KMS-11 (cell line): Measurements from ENCODE around the gene CALHM2.

Experiments
- H2AFZ ChIP-seq: fragments of 200-600 bp; sonication (generic); 2 replicates; pipeline ENCODE4 v1.6.1; 2016; ENCODE audit warnings: antibody characterized with exemption, mixed run types, low read depth
- H3K27ac ChIP-seq: fragments of 200-600 bp; sonication (generic); 2 replicates; pipeline ENCODE4 v1.6.1; 2016; ENCODE audit warnings: mild to moderate bottlenecking, mixed run types
- H3K27me3 ChIP-seq: fragments of 200-600 bp; sonication (generic); 2 replicates; pipeline ENCODE4 v1.6.1; 2017; ENCODE audit warnings: mild to moderate bottlenecking, low read depth, mixed run types, moderate library complexity; ENCODE audit not compliant: insufficient read depth
- H3K36me3 ChIP-seq: fragments of 200-600 bp; sonication (generic); 2 replicates; pipeline ENCODE4 v1.6.1; 2017; ENCODE audit warnings: mild to moderate bottlenecking, mixed run types; ENCODE audit not compliant: insufficient read depth
- H3K4me1 ChIP-seq: fragments of 200-600 bp; sonication (generic); 2 replicates; pipeline ENCODE4 v1.6.1; 2016; ENCODE audit warnings: mild to moderate bottlenecking, low read depth, mixed run types; ENCODE audit not compliant: poor library complexity, severe bottlenecking
- H3K4me2 ChIP-seq: fragments of 200-600 bp; sonication (generic); 2 replicates; pipeline ENCODE4 v1.7.0; 2016; ENCODE audit warnings: mild to moderate bottlenecking, mixed run types
- H3K4me3 ChIP-seq: fragments of 200-600 bp; sonication (generic); IDR thresholded peaks from 2 replicates; pipeline ENCODE4 v1.6.1; 2017; ENCODE audit warnings: low read depth, low read length, mixed read lengths; ENCODE audit not compliant: insufficient read depth
- H3K79me2 ChIP-seq: fragments of 200-600 bp; sonication (generic); 2 replicates; pipeline ENCODE4 v1.6.1; 2016; ENCODE audit warnings: low read depth, mixed run types; ENCODE audit not compliant: insufficient read depth
- H3K9ac ChIP-seq: fragments of 200-600 bp; sonication (generic); 2 replicates; pipeline ENCODE4 v1.6.1; 2016; ENCODE audit warnings: mild to moderate bottlenecking, mixed run types
- H4K20me1 ChIP-seq: fragments of 200-600 bp; sonication (generic); 2 replicates; pipeline ENCODE4 v1.6.1; 2016; ENCODE audit warnings: mild to moderate bottlenecking, mixed run types; ENCODE audit not compliant: insufficient read depth
- CTCF ChIP-seq: fragments of 200-600 bp; sonication (generic); conservative IDR thresholded peaks from 2 replicates; pipeline ENCODE4 v1.6.1; 2017; ENCODE audit warnings: low read depth, mild to moderate bottlenecking, antibody characterized with exemption, low read length, moderate library complexity, mixed read lengths

Gene CALHM2

GRCh38 chr10:103498936-103499638, 46.9 kb upstream of the CALHM2 start:
- Histone ChIP-seq H3K4me3 (no peak overlapping the region), H3K27ac (peak overlapping the region; percentile 34; the same call in 1 of the 2 replicates), H3K9ac (no peak overlapping the region; the same call in 1 of the 2 replicates), H3K36me3 (no peaks in the 10 kb centered on the region), H3K79me2 (no peaks in the 10 kb centered on the region), H3K4me1 (peaks cover 75% of the 10 kb centered on the region), H3K27me3 (peaks cover 10% of the 10 kb centered on the region; the same call in 1 of the 2 replicates), H3K4me2 (peak overlapping the region; percentile 68; the same call in 1 of the 2 replicates), H4K20me1 (no peaks in the 10 kb centered on the region), H2AFZ (no peak overlapping the region)
- TF ChIP-seq CTCF = no peak

- Histone ChIP-seq H3K79me2 (no peaks in the 10 kb centered on the region), H3K4me2 (no peak overlapping the region; the same call in 1 of the 2 replicates), H3K27ac (no peak overlapping the region), H2AFZ (no peak overlapping the region), H3K27me3 (peaks cover 10% of the 10 kb centered on the region; the same call in 1 of the 2 replicates), H4K20me1 (no peaks in the 10 kb centered on the region), H3K36me3 (no peaks in the 10 kb centered on the region), H3K9ac (no peak overlapping the region), H3K4me1 (peaks cover 62% of the 10 kb centered on the region), H3K4me3 (no peak overlapping the region)
- TF ChIP-seq CTCF = no peak
Observed at GRCh38 chr10:103497161-103497915, 45.2 kb upstream of the CALHM2 start.

DNA sequence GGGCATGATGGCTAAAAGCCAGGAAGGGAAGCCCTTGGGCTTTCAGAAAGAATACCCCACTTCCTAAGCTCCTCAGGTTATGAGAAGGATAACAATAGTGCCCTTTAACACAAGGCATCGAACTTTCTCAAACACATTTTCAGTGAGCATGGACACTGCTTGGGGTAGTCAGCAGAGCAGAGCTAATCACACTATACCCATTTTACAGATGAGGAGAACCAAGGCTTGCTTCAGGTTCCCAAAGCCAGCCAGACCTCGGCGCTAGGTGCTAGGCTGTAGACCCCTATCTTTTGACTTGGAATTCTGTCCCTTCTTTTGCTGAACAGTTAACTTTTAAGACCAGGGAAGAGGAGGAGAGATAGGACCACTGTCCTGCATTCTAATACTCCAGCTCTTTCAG, 43.2 kb upstream of the CALHM2 start:
- Histone ChIP-seq H3K4me1 (peaks cover 59% of the 10 kb centered on the region), H2AFZ (no peak overlapping the region), H3K9ac (no peak overlapping the region), H3K27me3 (peaks cover 10% of the 10 kb centered on the region; the same call in 1 of the 2 replicates), H3K4me3 (no peak overlapping the region), H3K79me2 (no peaks in the 10 kb centered on the region), H3K4me2 (no peak overlapping the region), H3K27ac (no peak overlapping the region), H3K36me3 (no peaks in the 10 kb centered on the region), H4K20me1 (no peaks in the 10 kb centered on the region)
- no peak for TF ChIP-seq CTCF

DNA sequence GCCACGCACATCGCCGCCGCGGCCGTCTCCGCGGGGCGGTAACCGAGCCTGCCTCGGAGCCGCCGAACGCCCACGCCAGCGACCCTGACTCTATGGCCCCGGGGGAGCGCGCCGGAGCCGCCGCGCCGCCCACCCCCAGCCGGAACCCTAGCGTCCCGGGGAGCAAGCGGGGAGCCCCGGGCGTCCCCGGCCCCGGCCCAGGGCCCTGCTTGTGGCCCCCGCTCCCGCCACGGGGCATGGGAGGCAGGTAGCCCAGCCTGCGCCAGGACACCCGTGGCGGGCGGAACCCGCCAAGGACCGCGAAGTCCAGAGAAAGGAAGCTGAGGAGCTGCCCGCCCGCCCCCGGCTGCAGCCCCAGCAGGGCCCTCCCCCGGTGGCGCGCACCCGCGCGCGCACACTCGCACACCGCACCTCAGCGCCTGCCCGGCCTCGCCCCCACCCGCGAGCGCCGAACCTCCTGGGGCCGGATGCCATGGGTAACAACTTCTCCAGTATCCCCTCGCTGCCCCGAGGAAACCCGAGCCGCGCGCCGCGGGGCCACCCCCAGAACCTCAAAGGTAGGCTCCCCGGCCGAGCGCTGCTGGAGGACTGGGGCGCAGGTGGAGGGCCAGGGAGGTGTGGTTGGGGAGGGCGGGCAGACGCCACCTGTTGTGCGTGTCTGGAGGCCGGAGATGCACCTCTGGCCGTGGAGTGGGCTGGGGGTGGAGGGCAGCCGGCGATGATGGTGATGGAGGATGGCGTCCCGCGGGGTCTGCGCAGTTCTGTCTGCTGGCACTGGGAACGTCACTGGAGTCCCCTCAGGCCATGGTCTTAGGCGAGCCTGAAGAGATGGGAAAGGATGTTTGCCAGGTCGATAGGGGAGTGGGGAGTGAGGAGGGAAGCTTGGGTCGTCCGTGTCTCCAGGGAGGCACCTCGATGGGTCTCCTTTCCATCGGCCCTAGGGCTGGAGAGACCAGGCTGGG, 42.0 kb upstream of the CALHM2 start:
- Histone ChIP-seq H2AFZ (peak overlapping the region; percentile 64), H3K27ac (no peak overlapping the region)

More for the DNA sequence above, 42.0 kb upstream of the CALHM2 start:
- Histone ChIP-seq H3K9ac (peak overlapping the region; percentile 37; the same call in 1 of the 2 replicates), H3K4me1 (peaks cover 59% of the 10 kb centered on the region), H4K20me1 (no peaks in the 10 kb centered on the region), H3K4me3 (no peak overlapping the region), H3K4me2 (peak overlapping the region; percentile 68), H3K36me3 (no peaks in the 10 kb centered on the region), H3K79me2 (no peaks in the 10 kb centered on the region), H3K27me3 (peaks cover 10% of the 10 kb centered on the region; the same call in 1 of the 2 replicates)
- no peak for TF ChIP-seq CTCF
